GM12875 (cell line): ENCODE data around the gene USP2.

Experiments used
- H3K4me3 ChIP-seq: one replicate; pipeline ENCODE4 v1.5.1; 2011; ENCODE audit warnings: low read depth, low read length, control low read depth
- CTCF ChIP-seq: IDR thresholded peaks from 2 replicates; pipeline ENCODE4 v1.5.1; 2011; ENCODE audit warnings: low read depth, mild to moderate bottlenecking, control low read depth, inconsistent platforms, low read length, moderate library complexity, borderline replicate concordance; ENCODE audit not compliant: insufficient read depth

Gene USP2

GRCh38 chr11:119330237-119330636, 51.3 kb downstream of the USP2 start:
- H3K4me3 ChIP-seq, result no peak overlapping the region
- TF ChIP-seq CTCF, result no peak

- no peak for TF ChIP-seq CTCF
- H3K4me3 ChIP-seq, result no peak overlapping the region
Measured at GRCh38 chr11:119329320-119329719, 52.2 kb downstream of the USP2 start.

- no peak overlapping the region for H3K4me3 ChIP-seq
- TF ChIP-seq CTCF, result no peak
Measured at GRCh38 chr11:119324189-119324588, 57.3 kb downstream of the USP2 start.

GRCh38 chr11:119323532-119324033, 57.9 kb downstream of the USP2 start:
- peak; percentile 78 for TF ChIP-seq CTCF
- no peak overlapping the region for H3K4me3 ChIP-seq

GRCh38 chr11:119322921-119323531, 58.5 kb downstream of the USP2 start:
- no peak for TF ChIP-seq CTCF
- no peak overlapping the region for H3K4me3 ChIP-seq

- TF ChIP-seq CTCF, result no peak
- H3K4me3 ChIP-seq, result no peak overlapping the region
Measured at GRCh38 chr11:119322360-119322739, 59.1 kb downstream of the USP2 start.

GRCh38 chr11:119320776-119321524, 60.5 kb downstream of the USP2 start:
- H3K4me3 ChIP-seq, result peak overlapping the region; percentile 59
- TF ChIP-seq CTCF, result no peak
